ENCODE data around the gene GPATCH2. TPM values are rescaled to one million over a fixed set of nuclear protein-coding genes. Genes with fewer than 3 reads are reported as not detected.

GPATCH2 gene
- total RNA-seq, 1 experiment from 2014 or later = 34.5 TPM

DNA sequence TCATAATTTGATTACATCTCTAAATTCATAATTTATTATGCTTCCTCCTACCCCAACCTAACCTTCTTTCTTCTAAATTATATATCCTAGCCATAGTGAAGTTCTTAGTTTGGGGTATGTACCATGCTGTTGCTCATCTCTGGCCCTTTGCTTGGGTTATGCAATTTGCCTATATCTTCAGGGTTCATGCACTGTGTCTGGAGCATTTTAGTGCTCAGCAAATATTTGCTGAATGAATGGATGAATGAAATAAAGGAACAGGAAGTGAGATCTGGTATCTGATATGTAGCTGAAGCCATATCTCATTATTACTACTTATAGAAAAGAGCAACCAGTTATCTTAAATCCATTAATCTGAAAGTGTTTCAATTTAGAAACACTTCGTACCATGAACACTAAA, 137.6 kb downstream of the GPATCH2 start:
- intact Hi-C loops (cut with micrococcal nuclease) = no loop called here
- Mint-ChIP-seq H3K36me3 (ENCODE audit: insufficient read depth, unreplicated experiment) (peaks cover 30% of the 10 kb centered on the region), H3K27ac (ENCODE audit: low read depth, unreplicated experiment) (no peak overlapping the region), H3K9me3 (ENCODE audit: unreplicated experiment) (no peaks in the 10 kb centered on the region), H3K27me3 (ENCODE audit: insufficient read depth, unreplicated experiment) (no peaks in the 10 kb centered on the region), H3K4me3 (ENCODE audit: unreplicated experiment) (no peak overlapping the region), H3K4me1 (ENCODE audit: insufficient read depth, unreplicated experiment) (no peaks in the 10 kb centered on the region)
- no peak for DNase-seq (ENCODE audit: unreplicated experiment)
- TF ChIP-seq CTCF (IDR thresholded peaks at IDR 0.05; ENCODE audit: unreplicated experiment) = no peak
- no TSS peak for BruUV-seq (replicated peaks)
- ChIA-PET POLR2A (interaction anchor here (0.7 to 1.2 kb wide), 5 partner anchors 16 to 248 kb away, joined by 3 read pairs; partner anchors contain the start of genes GPATCH2 and SPATA17), CTCF (interaction anchor here (0.6 to 1.0 kb wide), 3 partner anchors 144 to 999 kb away, joined by 3 to 4 read pairs (median 3); no protein-coding TSS in a partner anchor)

DNA sequence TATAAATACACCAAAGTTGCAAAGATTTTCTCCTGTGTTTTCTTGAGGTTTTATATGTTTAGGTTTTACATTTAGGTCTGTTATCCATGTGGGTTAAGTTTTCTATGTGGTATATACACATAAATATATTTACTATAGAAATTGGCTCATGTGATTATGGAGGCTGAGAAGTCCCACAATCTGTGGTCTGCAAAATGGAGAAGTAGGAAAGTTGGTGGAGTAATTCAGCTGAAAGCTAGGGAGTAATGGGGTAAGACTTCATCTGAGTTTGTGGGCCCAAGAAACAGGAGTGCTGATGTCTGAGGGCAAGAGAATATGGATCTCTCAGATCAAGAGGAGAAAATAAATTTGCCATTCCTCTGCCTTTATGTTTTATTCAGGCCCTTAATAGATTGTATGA, 146.0 kb downstream of the GPATCH2 start:
- DNase-seq (ENCODE audit: unreplicated experiment) = no peak
- H3K4me3 Mint-ChIP-seq (ENCODE audit: unreplicated experiment) = no peak overlapping the region

GRCh38 chr1:217482356-217483102, 148.4 kb downstream of the GPATCH2 start:
- H3K4me3 Mint-ChIP-seq (ENCODE audit: unreplicated experiment) = no peak overlapping the region
- TF ChIP-seq CTCF (IDR thresholded peaks at IDR 0.05; ENCODE audit: unreplicated experiment) = no peak
- intact Hi-C loops (cut with micrococcal nuclease) = no loop called here
- BruUV-seq (replicated peaks) = no TSS peak
- DNase-seq (ENCODE audit: unreplicated experiment) = peak; percentile 82
- ChIA-PET CTCF (no interaction called here), POLR2A (no interaction called here)
- H3K27me3 Mint-ChIP-seq (ENCODE audit: insufficient read depth, unreplicated experiment) = no peaks in the 10 kb centered on the region
- H3K27ac Mint-ChIP-seq (ENCODE audit: low read depth, unreplicated experiment) = no peak overlapping the region
- peaks cover 11% of the 10 kb centered on the region for H3K4me1 Mint-ChIP-seq (ENCODE audit: insufficient read depth, unreplicated experiment)
- H3K9me3 Mint-ChIP-seq (ENCODE audit: unreplicated experiment) = peaks cover 18% of the 10 kb centered on the region
- peaks cover 19% of the 10 kb centered on the region for H3K36me3 Mint-ChIP-seq (ENCODE audit: insufficient read depth, unreplicated experiment)

More for the DNA sequence above, 146.0 kb downstream of the GPATCH2 start:
- ChIA-PET CTCF (interaction anchor here (0.7 kb wide), 1 partner anchor 365 kb away, joined by 6 read pairs; no protein-coding TSS in a partner anchor), POLR2A (no interaction called here)
- peaks cover 11% of the 10 kb centered on the region for H3K4me1 Mint-ChIP-seq (ENCODE audit: insufficient read depth, unreplicated experiment)
- no TSS peak for BruUV-seq (replicated peaks)
- H3K27me3 Mint-ChIP-seq (ENCODE audit: insufficient read depth, unreplicated experiment) = no peaks in the 10 kb centered on the region
- intact Hi-C loops (cut with micrococcal nuclease) = no loop called here
- no peak overlapping the region for H3K27ac Mint-ChIP-seq (ENCODE audit: low read depth, unreplicated experiment)
- H3K36me3 Mint-ChIP-seq (ENCODE audit: insufficient read depth, unreplicated experiment) = peaks cover 14% of the 10 kb centered on the region
- no peak for TF ChIP-seq CTCF (IDR thresholded peaks at IDR 0.05; ENCODE audit: unreplicated experiment)
- H3K9me3 Mint-ChIP-seq (ENCODE audit: unreplicated experiment) = peaks cover 9% of the 10 kb centered on the region

- Mint-ChIP-seq H3K4me3 (ENCODE audit: unreplicated experiment) (no peak overlapping the region), H3K9me3 (ENCODE audit: unreplicated experiment) (peaks cover 18% of the 10 kb centered on the region), H3K36me3 (ENCODE audit: insufficient read depth, unreplicated experiment) (peaks cover 12% of the 10 kb centered on the region), H3K4me1 (ENCODE audit: insufficient read depth, unreplicated experiment) (peaks cover 11% of the 10 kb centered on the region), H3K27ac (ENCODE audit: low read depth, unreplicated experiment) (no peak overlapping the region), H3K27me3 (ENCODE audit: insufficient read depth, unreplicated experiment) (no peaks in the 10 kb centered on the region)
- BruUV-seq (replicated peaks) = no TSS peak
- DNase-seq (ENCODE audit: unreplicated experiment) = no peak
- intact Hi-C loops (cut with micrococcal nuclease) = no loop called here
- ChIA-PET POLR2A (no interaction called here), CTCF (interaction anchor here (0.6 kb wide), 1 partner anchor 38 kb away, joined by 3 read pairs; no protein-coding TSS in a partner anchor)
- no peak for TF ChIP-seq CTCF (IDR thresholded peaks at IDR 0.05; ENCODE audit: unreplicated experiment)
Measured at GRCh38 chr1:217478450-217478849, 152.4 kb downstream of the GPATCH2 start.
